OCI-LY3 (cell line): ENCODE data around the gene MEG3.

Experiments
- H2AFZ ChIP-seq: fragments of 200-600, 300-600 bp; shearing (Covaris generic); 2 replicates; pipeline ENCODE4 v1.6.0; 2014; ENCODE audit warnings: antibody characterized with exemption, low read depth, low read length
- H3K27ac ChIP-seq: fragments of 200-600, 300-600 bp; sonication (generic); 2 replicates; pipeline ENCODE4 v1.5.1; 2014; ENCODE audit warnings: mild to moderate bottlenecking, low read length, moderate library complexity, mixed read lengths
- H3K27me3 ChIP-seq: fragments of 200-600, 300-600 bp; sonication (generic); 2 replicates; pipeline ENCODE4 v1.6.1; 2014; ENCODE audit warnings: low read depth, low read length, mixed read lengths
- H3K36me3 ChIP-seq: fragments of 200-600, 300-600 bp; sonication (generic); replicated peaks from 2 replicates; pipeline ENCODE3; 2014; ENCODE audit warnings: low read depth, low read length, mixed read lengths
- H3K4me1 ChIP-seq: fragments of 300-600, 200-600 bp; sonication (generic); 2 replicates; pipeline ENCODE4 v1.6.1; 2014; ENCODE audit warnings: low read length, mixed read lengths
- H3K4me2 ChIP-seq: fragments of 200-600, 300-600 bp; sonication (generic); 2 replicates; pipeline ENCODE4 v1.6.1; 2014; ENCODE audit warnings: low read length, mixed read lengths
- H3K4me3 ChIP-seq: fragments of 300-600, 200-600 bp; sonication (generic); 2 replicates; pipeline ENCODE4 v1.5.1; 2014; ENCODE audit warnings: antibody characterized with exemption, mild to moderate bottlenecking, low read length, moderate library complexity
- H3K79me2 ChIP-seq: fragments of 300-600, 200-600 bp; shearing (Covaris generic); 2 replicates; pipeline ENCODE4 v1.6.1; 2014; ENCODE audit warnings: mild to moderate bottlenecking, low read length, mixed read lengths
- H3K9ac ChIP-seq: fragments of 300-600, 200-600 bp; shearing (Covaris generic); 2 replicates; pipeline ENCODE4 v1.6.0; 2014; ENCODE audit warnings: mild to moderate bottlenecking, low read length, moderate library complexity
- H3K9me3 ChIP-seq: fragments of 200-600, 300-600 bp; shearing (Covaris generic); 2 replicates; pipeline ENCODE4 v1.6.1; 2014; ENCODE audit warnings: low read length, mixed read lengths; ENCODE audit not compliant: insufficient read depth
- H4K20me1 ChIP-seq: fragments of 200-600, 300-600 bp; sonication (generic); 2 replicates; pipeline ENCODE4 v1.6.1; 2016; ENCODE audit warnings: low read length, mixed read lengths; ENCODE audit not compliant: insufficient read depth
- EZH2phosphoT487 ChIP-seq: fragments of 200-600 bp; shearing (Covaris generic); IDR thresholded peaks from 2 replicates; pipeline ENCODE4 v1.6.1; 2018; ENCODE audit warnings: antibody characterized with exemption, mixed run types, low read depth
- TF ChIP-seq, protein P1 (sequence below): fragments of 200-600, 300-600 bp; sonication (generic); IDR thresholded peaks from 2 replicates; pipeline ENCODE4 v1.5.1; 2014; ENCODE audit warnings: antibody characterized with exemption, low read length, low read depth

The MEG3 gene

DNA sequence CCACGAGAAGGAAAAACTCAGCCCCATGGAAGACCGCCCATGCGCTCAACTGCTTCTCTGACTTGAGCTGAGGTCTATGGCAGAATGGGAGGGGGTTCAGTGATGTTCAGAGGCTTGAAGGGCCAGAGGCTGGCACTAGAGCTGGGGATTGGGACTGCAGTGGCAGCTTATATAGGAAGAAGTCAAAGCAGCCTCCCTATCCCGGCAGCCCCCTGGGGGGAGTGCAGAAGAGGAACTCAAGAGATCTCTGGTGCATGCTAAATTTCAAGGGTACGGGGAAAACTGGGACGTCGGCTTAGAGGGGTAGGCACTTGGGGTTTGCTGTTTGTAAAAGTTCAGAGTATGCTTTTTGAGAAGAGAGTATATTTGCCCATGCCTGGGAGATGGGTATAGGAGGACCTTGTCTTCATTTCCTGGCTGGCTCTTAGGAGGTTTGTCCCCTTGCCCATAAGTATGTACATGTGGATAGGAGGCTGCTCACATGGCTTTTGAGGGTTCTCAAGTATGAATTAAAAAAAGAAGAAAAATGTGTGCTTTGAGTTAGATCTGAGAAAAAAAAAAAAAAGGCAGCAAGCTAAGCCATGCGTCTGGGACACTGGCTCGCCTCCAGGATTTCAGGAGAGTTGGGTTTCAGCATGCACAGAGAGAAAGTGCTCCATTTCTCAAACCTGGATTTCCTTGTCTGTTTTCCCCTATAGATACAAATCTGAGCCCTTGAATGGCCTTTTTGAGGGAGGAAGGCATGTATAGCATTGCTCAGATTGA, 3.2 kb upstream of the MEG3 start:
- Histone ChIP-seq H3K4me3 (no peak overlapping the region), H3K9me3 (no peaks in the 10 kb centered on the region), H3K27ac (no peak overlapping the region), H3K4me2 (no peak overlapping the region), H3K4me1 (no peaks in the 10 kb centered on the region), H4K20me1 (no peaks in the 10 kb centered on the region), H3K36me3 (no peaks in the 10 kb centered on the region), H2AFZ (no peak overlapping the region), H3K79me2 (no peaks in the 10 kb centered on the region), H3K27me3 (no peaks in the 10 kb centered on the region), H3K9ac (no peak overlapping the region)
- TF ChIP-seq EZH2phosphoT487 = no peak
- TF ChIP-seq, protein P1, sequence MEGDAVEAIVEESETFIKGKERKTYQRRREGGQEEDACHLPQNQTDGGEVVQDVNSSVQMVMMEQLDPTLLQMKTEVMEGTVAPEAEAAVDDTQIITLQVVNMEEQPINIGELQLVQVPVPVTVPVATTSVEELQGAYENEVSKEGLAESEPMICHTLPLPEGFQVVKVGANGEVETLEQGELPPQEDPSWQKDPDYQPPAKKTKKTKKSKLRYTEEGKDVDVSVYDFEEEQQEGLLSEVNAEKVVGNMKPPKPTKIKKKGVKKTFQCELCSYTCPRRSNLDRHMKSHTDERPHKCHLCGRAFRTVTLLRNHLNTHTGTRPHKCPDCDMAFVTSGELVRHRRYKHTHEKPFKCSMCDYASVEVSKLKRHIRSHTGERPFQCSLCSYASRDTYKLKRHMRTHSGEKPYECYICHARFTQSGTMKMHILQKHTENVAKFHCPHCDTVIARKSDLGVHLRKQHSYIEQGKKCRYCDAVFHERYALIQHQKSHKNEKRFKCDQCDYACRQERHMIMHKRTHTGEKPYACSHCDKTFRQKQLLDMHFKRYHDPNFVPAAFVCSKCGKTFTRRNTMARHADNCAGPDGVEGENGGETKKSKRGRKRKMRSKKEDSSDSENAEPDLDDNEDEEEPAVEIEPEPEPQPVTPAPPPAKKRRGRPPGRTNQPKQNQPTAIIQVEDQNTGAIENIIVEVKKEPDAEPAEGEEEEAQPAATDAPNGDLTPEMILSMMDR = no peak

DNA sequence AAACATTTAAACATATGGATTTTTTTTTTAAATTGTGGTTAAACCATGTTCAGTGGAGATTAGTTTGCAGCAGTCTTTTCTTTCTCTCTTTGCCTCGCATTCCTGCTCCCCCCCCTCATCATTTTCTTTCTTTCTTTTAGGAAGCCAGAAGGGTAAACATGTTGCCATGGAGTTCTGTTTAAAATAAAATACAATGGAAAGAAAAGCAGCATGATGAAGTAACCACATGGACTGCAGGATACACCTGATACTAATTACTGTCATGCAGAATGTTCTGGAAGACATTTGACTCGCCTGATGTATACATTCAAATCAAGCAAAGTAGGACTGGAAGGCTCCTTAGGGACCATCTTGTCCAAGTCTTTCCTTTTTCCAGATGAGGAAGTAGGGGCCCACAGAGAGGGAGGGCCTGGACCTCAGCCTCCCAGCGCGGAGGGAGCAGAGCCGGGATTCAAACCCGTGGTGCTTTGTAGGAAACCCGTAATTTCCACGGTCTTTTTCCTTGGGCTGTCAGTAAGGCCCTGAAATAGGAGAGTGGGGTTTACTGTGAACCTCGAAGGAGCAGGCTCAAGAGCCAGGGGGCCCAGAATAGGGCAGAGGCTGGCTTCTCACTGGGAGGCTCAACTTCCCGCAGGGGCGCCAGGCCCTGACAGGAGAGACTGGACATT, 2.4 kb upstream of the MEG3 start:
- no peaks in the 10 kb centered on the region for H3K9me3 ChIP-seq
- H3K9ac ChIP-seq = no peak overlapping the region
- H4K20me1 ChIP-seq = no peaks in the 10 kb centered on the region
- H3K27me3 ChIP-seq = no peaks in the 10 kb centered on the region
- no peak overlapping the region for H3K4me2 ChIP-seq
- H3K79me2 ChIP-seq = no peaks in the 10 kb centered on the region
- TF ChIP-seq EZH2phosphoT487 = no peak
- TF ChIP-seq, protein P1 = no peak
- H3K4me3 ChIP-seq = no peak overlapping the region
- H3K27ac ChIP-seq = no peak overlapping the region
- no peaks in the 10 kb centered on the region for H3K36me3 ChIP-seq
- no peaks in the 10 kb centered on the region for H3K4me1 ChIP-seq
- H2AFZ ChIP-seq = no peak overlapping the region

DNA sequence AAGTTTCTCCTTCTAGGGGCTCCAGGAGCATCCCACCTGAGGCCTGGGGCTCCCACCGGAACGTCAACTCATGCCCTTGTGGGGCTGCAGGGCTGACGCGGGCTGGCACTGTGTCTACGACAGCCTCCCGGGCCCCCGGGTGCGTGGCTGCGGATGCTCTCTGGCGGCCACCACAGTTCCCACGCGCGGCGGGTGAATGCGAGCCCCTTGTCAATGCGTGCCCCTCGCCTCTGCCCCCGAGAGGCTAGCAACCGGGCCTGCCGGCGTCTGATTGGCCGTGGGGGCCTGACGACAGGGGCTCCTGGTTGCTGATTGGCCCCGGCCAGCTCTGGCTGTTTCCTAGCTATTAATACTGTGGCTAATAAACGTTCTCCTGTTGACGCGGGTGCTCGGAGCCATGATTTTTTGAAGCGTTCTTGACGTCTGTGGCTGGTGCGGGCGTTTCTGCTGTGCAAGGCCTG, 1.8 kb upstream of the MEG3 start:
- Histone ChIP-seq H3K9ac (no peak overlapping the region), H4K20me1 (no peaks in the 10 kb centered on the region), H3K36me3 (no peaks in the 10 kb centered on the region), H2AFZ (no peak overlapping the region), H3K4me2 (no peak overlapping the region), H3K4me1 (no peaks in the 10 kb centered on the region), H3K4me3 (no peak overlapping the region), H3K27ac (no peak overlapping the region), H3K9me3 (no peaks in the 10 kb centered on the region), H3K27me3 (no peaks in the 10 kb centered on the region), H3K79me2 (no peaks in the 10 kb centered on the region)
- TF ChIP-seq, protein P1 = no peak
- TF ChIP-seq EZH2phosphoT487 = no peak

DNA sequence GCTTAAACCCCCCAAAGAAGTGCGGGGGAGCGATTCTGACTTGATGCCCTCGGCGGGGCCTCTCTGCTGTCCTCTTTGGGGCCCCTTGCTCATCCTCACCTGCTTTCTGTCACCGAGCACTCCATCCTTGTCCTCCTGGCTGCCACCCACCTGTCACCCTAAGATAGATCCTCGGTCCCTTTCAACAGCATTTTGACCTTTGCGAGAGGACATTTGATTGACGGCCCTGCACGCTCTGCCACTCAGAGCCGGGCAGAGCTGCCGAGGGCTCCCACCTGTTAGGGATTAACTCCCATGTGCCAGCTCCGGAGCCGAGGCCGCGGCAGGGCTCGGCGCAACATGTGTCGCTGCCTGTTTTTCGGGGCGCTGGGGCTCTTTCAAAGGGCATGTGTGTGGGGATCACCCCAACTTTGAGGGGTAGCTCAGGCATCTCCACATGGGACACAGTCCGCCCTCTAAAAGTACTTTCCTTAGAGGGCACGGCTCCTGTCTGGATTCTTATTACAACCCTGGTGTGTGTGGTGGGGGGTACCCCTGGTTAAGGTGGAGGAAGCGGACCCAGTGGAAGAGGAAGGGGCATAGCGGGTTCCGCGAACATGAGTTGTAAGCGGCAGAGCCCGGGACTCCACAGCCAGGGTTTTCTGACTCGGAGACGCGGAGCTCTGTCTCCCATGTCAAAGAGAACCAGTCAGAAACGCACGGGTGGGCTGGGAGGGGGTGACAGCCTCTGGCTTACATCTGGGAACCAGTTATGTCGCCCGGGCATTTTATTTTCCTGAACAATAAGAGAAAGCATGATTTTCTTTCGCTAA, 811 bp upstream of the MEG3 start:
- H4K20me1 ChIP-seq = no peaks in the 10 kb centered on the region
- H3K9ac ChIP-seq = no peak overlapping the region
- H3K4me2 ChIP-seq = no peak overlapping the region
- H3K4me3 ChIP-seq = no peak overlapping the region
- H3K79me2 ChIP-seq = no peaks in the 10 kb centered on the region
- H3K9me3 ChIP-seq = no peaks in the 10 kb centered on the region
- no peaks in the 10 kb centered on the region for H3K36me3 ChIP-seq
- no peak for TF ChIP-seq EZH2phosphoT487
- no peak overlapping the region for H3K27ac ChIP-seq
- H2AFZ ChIP-seq = no peak overlapping the region
- H3K4me1 ChIP-seq = no peaks in the 10 kb centered on the region
- no peaks in the 10 kb centered on the region for H3K27me3 ChIP-seq
